Mucosa of rectum (tissue), 2 donors: Measurements from ENCODE around the gene PROZ.

Experiments used
- H3K27ac ChIP-seq, 2 donors: one replicate each; pipeline ENCODE4 v1.7.0; 2013; ENCODE audit warnings: inconsistent platforms in 2 of 2, low read depth in 2 of 2, low read length in 2 of 2
- H3K27me3 ChIP-seq, 2 donors: one replicate each; pipeline ENCODE4 v1.7.0; 2013; ENCODE audit warnings: low read length in 2 of 2; ENCODE audit not compliant: control insufficient read depth in 2 of 2, insufficient read depth in 2 of 2
- H3K36me3 ChIP-seq, 2 donors: one replicate each; pipeline ENCODE4 v1.7.0; 2013; ENCODE audit warnings: low read length in 2 of 2; ENCODE audit not compliant: control insufficient read depth in 2 of 2, insufficient read depth in 2 of 2
- H3K4me1 ChIP-seq, 2 donors: one replicate each; pipeline ENCODE4 v1.7.0; 2013; ENCODE audit warnings: low read length in 2 of 2, mild to moderate bottlenecking in 1 of 2; ENCODE audit not compliant: control insufficient read depth in 2 of 2, insufficient read depth in 2 of 2
- H3K4me3 ChIP-seq, 2 donors: one replicate each; pipeline ENCODE4 v1.7.0; 2013; ENCODE audit warnings: low read length in 2 of 2
- H3K9ac ChIP-seq, 2 donors: one replicate each; pipeline ENCODE4 v1.7.0; 2013; ENCODE audit warnings: low read length in 2 of 2, low read depth in 1 of 2, mild to moderate bottlenecking in 1 of 2
- H3K9me3 ChIP-seq, 2 donors: one replicate each; pipeline ENCODE4 v1.7.0; 2013; ENCODE audit warnings: low read length in 2 of 2; ENCODE audit not compliant: control insufficient read depth in 2 of 2
- donor health status: healthy.
- donor health status: Normal muscosa, but diverticular disease.

The PROZ gene

GRCh38 chr13:113205428-113205931, 47.0 kb downstream of the PROZ start:
- H3K9me3 ChIP-seq = no peaks in the 10 kb centered on the region
- H3K36me3 ChIP-seq = peaks cover 0 to 9% of the 10 kb centered on the region in 2 donors
- H3K27ac ChIP-seq = no peak overlapping the region
- H3K27me3 ChIP-seq = no peaks in the 10 kb centered on the region
- H3K4me3 ChIP-seq = no peak overlapping the region
- peaks cover 5 to 11% of the 10 kb centered on the region in 2 donors for H3K4me1 ChIP-seq
- H3K9ac ChIP-seq = no peak overlapping the region

- Histone ChIP-seq H3K9ac (peak overlapping the region; percentile 95 to 96), H3K36me3 (peaks cover 4 to 16% of the 10 kb centered on the region in 2 donors), H3K4me3 (peak overlapping the region; percentile 69 to 89), H3K27me3 (no peaks in the 10 kb centered on the region), H3K4me1 (peaks cover 9 to 17% of the 10 kb centered on the region in 2 donors), H3K27ac (peak overlapping the region in 1 of 2 donors; percentile 99), H3K9me3 (no peaks in the 10 kb centered on the region)
These were observed 49.0 kb downstream of the PROZ start for GRCh38 chr13:113207460-113207859.

DNA sequence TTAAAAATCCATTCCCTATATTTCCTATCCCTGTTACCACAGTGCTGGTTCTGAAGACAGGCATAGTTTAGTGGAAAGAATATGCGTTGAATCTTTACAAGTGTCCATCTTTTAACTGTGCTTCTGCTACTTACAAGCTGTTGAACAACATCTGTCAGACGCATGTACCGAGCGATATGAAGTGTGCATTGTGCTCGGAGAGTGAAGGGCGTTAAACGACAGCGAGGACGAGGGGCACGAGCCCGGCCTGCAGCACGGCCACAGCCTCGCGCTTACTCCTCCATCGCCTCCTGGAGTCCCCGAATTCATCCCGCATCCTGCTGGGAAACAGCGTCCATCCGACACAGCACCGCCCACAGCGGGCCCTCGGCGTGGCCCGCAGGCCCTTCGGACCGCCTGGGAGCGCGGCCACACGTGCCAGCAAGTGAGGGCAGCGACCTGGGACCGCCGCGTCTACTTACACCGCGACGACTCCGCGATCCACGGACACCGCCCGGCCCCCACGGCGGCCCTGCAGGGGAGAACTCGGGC, 49.5 kb downstream of the PROZ start:
- peak overlapping the region; percentile 99 for H3K27ac ChIP-seq
- no peaks in the 10 kb centered on the region for H3K9me3 ChIP-seq
- peaks cover 9 to 17% of the 10 kb centered on the region in 2 donors for H3K4me1 ChIP-seq
- no peaks in the 10 kb centered on the region for H3K27me3 ChIP-seq
- peak overlapping the region; percentile 69 to 89 for H3K4me3 ChIP-seq
- H3K9ac ChIP-seq = peak overlapping the region; percentile 95 to 96
- peaks cover 4 to 16% of the 10 kb centered on the region in 2 donors for H3K36me3 ChIP-seq

- no peaks in the 10 kb centered on the region for H3K9me3 ChIP-seq
- H3K36me3 ChIP-seq = peaks cover 4 to 16% of the 10 kb centered on the region in 2 donors
- peak within 1 kb of the TSS; percentile 99 for H3K27ac ChIP-seq
- peak within 1 kb of the TSS; percentile 95 to 96 for H3K9ac ChIP-seq
- H3K27me3 ChIP-seq = no peaks in the 10 kb centered on the region
- H3K4me1 ChIP-seq = peaks cover 10 to 17% of the 10 kb centered on the region in 2 donors
- peak within 1 kb of the TSS; percentile 75 to 89 for H3K4me3 ChIP-seq
These were observed 50.2 kb downstream of the PROZ start, which contains the start of gene PCID2 for GRCh38 chr13:113208421-113209335. PCID2 (minus strand) TSS chr13:113208669; CDS start chr13:113208634, 35 bp downstream.

GRCh38 chr13:113209336-113209758, 50.9 kb downstream of the PROZ start, which contains the start of gene CUL4A:
CUL4A (plus strand) TSS chr13:113209613; CDS start chr13:113209628, 15 bp downstream.
- H3K27me3 ChIP-seq = no peaks in the 10 kb centered on the region
- peak within 1 kb of the TSS; percentile 95 to 96 for H3K9ac ChIP-seq
- peaks cover 12 to 17% of the 10 kb centered on the region in 2 donors for H3K4me1 ChIP-seq
- H3K27ac ChIP-seq = peak within 1 kb of the TSS; percentile 99
- no peaks in the 10 kb centered on the region for H3K9me3 ChIP-seq
- peaks cover 4 to 13% of the 10 kb centered on the region in 2 donors for H3K36me3 ChIP-seq
- peak within 1 kb of the TSS; percentile 75 to 89 for H3K4me3 ChIP-seq

GRCh38 chr13:113209759-113210421, 51.4 kb downstream of the PROZ start:
- peaks cover 12 to 17% of the 10 kb centered on the region in 2 donors for H3K4me1 ChIP-seq

GRCh38 chr13:113210833-113211232, 52.4 kb downstream of the PROZ start:
- H3K4me3 ChIP-seq = peak overlapping the region in 1 of 2 donors; percentile 24
- no peaks in the 10 kb centered on the region for H3K9me3 ChIP-seq
- H3K9ac ChIP-seq = no peak overlapping the region
- peaks cover 4 to 10% of the 10 kb centered on the region in 2 donors for H3K36me3 ChIP-seq
- H3K27me3 ChIP-seq = no peaks in the 10 kb centered on the region
- peaks cover 17% of the 10 kb centered on the region in 2 donors for H3K4me1 ChIP-seq
- no peak overlapping the region for H3K27ac ChIP-seq

More at GRCh38 chr13:113209759-113210421, 51.4 kb downstream of the PROZ start:
- Histone ChIP-seq H3K9me3 (no peaks in the 10 kb centered on the region), H3K36me3 (peaks cover 4 to 10% of the 10 kb centered on the region in 2 donors), H3K27ac (peak overlapping the region; percentile 81 to 99), H3K9ac (peak overlapping the region; percentile 0 to 72), H3K4me3 (peak overlapping the region; percentile 71 to 75), H3K27me3 (no peaks in the 10 kb centered on the region)

DNA sequence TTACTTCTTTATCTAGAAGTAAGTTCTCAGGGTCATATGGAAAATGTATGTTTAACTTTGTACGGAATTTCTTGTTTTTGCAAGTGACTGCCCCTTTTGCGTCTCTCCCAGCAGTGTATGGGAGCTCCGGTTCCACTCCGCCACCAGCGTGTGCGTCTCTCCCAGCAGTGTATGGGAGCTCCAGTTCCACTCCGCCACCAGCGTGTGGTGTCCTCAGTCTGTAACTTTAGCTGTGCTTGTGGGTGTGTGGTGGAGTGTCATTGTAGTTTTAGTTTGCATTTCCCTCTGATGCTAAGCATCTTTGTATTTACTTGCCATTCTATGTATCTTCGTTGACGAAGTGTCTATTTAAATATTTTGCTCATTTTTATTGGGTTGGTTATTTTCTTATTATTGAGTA, 53.3 kb downstream of the PROZ start:
- Histone ChIP-seq H3K27ac (no peak overlapping the region), H3K9me3 (no peaks in the 10 kb centered on the region), H3K27me3 (no peaks in the 10 kb centered on the region), H3K4me3 (no peak overlapping the region), H3K4me1 (peaks cover 21 to 26% of the 10 kb centered on the region in 2 donors), H3K9ac (no peak overlapping the region), H3K36me3 (peaks cover 4 to 7% of the 10 kb centered on the region in 2 donors)

- peaks cover 10 to 25% of the 10 kb centered on the region in 2 donors for H3K36me3 ChIP-seq
- H3K27me3 ChIP-seq = no peaks in the 10 kb centered on the region
- H3K4me3 ChIP-seq = no peak overlapping the region
- peaks cover 12 to 16% of the 10 kb centered on the region in 2 donors for H3K4me1 ChIP-seq
- no peak overlapping the region for H3K27ac ChIP-seq
- H3K9ac ChIP-seq = no peak overlapping the region
- no peaks in the 10 kb centered on the region for H3K9me3 ChIP-seq
These were observed 58.0 kb downstream of the PROZ start for GRCh38 chr13:113216254-113217048.
